SIG-M5 (cell line): Measurements from ENCODE around the gene MARCO.
"Not testable (repeated sequence)": the region's sequence is repeated elsewhere in the genome, so short reads cannot be mapped to it uniquely, and the experiment has no call there.

Source experiments
- DNase-seq: peaks from one replicate; lab custom pipeline; 2025; lab: John Stamatoyannopoulos, UW

MARCO gene

GRCh38 chr2:119005051-119005450 is 63.1 kb downstream of the MARCO start:
- no peak for DNase-seq

- DNase-seq, result no peak
Observed at GRCh38 chr2:119005555-119005954, 63.6 kb downstream of the MARCO start.

GRCh38 chr2:119006441-119006840 is 64.4 kb downstream of the MARCO start:
- DNase-seq, result no peak

DNA sequence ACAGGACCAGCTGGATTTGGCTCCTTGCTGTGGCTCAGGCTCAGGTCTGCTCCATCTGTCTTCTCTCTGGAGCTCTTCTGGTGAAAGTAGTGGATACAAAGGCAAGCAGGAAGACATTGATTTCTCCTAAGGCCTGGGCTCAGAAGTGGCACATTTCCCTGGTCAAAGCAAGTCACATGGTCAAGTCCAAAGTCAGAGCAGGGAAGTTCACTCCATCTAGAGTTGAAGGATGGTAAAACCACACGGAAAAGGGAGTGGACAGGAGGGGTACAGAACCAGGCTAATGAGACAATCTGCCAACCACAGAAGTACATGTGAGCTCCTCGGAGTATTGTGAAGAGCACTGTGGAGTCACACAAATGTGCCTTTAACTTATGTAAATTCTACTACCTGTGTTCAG is 66.1 kb downstream of the MARCO start:
- no peak for DNase-seq

- DNase-seq, result no peak
Observed at GRCh38 chr2:119009110-119009509, 67.1 kb downstream of the MARCO start.

DNA sequence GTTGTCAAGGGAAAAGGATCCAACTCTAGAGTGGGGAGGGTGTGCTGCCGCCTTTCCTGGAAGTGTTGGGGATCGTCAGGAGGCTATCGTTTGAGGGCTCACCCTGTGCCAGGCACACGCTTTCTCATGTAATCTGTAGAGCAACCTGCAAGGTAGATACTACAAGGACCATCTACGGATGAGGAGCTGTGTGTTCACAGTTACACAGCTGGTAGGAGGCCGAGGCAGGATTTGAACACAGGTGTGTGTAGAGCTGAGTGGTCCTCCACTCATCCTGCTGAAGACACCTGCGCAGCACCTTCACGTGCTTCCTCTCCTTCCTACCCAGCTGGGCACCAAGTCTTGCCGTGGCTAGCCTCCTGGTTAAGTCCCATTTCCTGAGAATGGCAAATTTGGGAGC is 68.3 kb downstream of the MARCO start:
- no peak for DNase-seq

DNA sequence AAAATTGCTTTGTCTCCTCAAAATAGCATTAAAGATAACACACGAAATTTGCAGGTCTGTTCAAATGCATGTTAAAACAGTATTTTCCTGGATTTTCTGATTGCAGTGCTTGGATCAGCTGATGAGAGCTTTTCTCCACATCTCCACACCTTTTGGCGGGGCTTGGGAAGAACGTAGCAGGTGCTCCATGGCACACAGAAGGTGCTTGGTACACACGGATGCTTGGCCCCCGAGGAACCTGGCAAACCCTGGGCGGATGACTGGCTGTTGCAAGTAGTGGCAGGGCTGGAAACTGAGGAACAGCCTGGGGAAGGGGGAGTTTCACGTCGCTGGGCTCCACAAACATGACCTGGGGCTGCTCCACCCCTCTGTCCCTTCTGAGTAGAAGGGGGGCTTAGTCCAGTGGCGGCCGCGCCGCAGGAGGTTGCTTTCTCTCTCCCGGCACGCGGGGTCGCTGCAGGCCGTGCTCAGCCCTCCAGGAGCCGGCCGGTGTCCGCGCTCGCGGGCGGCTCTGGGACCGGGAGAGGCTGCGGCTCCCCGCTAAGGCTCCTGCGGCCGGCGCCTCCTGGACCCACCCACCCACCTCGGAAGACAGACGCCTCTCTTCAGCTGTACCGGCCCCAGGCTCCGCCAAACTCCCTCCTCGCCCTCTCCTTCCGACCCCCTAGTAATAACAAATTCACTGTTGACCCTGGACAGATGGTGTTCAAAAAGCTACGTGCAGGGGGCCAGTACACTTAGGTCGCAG is 69.3 kb downstream of the MARCO start:
- no peak for DNase-seq

GRCh38 chr2:119011910-119012209 is 69.9 kb downstream of the MARCO start:
- DNase-seq, result no peak

GRCh38 chr2:119012345-119013301 is 70.6 kb downstream of the MARCO start:
- no peak for DNase-seq

DNA sequence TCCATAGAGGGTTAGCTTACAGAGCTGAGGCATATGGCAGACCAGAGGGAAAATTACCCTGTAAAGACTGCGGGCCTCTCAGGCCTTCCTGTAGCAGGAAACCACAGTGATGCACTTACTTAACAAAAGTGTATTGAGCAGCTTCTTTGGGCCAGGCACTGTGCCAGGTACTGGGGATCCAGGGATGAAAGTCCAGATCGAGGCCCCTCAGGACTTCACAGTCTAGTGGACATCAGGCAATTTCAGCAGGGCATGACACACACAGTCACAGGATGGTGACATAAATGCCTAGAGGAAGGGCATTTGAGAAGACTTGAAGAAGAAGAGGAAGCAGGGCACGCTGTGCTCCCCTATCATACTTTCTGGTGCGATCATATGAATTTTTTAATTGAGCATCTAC is 71.7 kb downstream of the MARCO start:
- DNase-seq, result no peak

- no peak for DNase-seq
Observed at GRCh38 chr2:119015845-119016244, 73.9 kb downstream of the MARCO start.

DNA sequence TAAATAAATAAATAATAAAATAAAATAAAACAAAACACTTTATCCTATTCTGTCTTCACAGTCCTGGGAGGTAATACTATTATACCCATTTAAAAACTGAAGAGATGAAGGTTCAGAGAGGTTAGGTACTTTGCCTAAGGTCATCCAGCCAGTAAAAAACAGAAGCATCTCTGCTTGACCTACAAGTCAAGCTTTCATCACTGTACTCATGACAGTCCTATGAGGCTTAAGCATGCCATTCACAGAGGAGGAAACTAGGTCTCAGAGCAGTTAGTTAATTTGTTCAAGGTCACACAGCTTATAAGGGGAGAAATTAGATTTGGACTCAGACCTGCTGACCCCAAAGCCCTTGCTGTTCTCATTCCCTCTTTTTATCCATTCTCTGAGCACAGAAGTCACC is 77.5 kb downstream of the MARCO start:
- DNase-seq, result no peak

DNA sequence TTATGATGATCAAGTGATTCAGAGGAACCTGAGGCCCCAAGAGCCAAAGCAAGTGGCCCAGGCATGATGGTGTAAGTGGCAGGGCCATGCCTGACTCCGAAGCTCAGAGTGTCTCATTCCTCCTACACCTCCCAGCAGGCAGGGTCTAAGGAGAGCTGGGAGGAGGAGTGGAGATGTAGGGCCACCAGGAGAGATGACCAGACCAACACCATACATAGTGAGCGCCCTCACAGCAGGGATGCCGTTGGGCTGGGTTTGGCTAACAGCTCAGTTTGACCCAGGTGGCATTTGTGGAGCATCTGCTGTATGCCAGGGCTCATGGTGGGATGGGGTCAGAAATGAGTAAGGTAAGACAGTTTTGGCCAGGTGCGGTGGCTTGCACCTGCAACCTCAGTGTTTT is 80.7 kb downstream of the MARCO start:
- DNase-seq, result no peak

GRCh38 chr2:119023534-119023933 is 81.5 kb downstream of the MARCO start:
- DNase-seq, result no peak

DNA sequence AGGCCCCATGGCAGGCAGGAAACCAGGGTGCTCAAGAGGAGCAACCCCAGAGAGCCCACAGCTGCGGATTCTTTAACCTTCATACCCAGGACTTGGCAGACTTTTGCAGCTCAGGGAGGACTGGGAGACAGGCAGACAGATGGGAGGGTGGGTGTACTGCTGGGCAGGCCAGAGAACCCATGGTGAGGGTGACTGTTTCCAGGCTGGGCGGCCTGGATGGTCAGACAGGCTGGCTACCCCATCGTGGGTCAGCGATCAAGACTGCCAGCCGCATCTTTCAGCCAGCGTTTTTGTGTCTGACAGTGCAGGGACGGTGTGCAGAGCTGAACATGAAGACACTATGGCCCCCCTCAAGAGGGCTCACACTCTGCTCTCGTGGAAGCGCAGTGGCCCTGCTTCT is 82.2 kb downstream of the MARCO start:
- no peak for DNase-seq

DNA sequence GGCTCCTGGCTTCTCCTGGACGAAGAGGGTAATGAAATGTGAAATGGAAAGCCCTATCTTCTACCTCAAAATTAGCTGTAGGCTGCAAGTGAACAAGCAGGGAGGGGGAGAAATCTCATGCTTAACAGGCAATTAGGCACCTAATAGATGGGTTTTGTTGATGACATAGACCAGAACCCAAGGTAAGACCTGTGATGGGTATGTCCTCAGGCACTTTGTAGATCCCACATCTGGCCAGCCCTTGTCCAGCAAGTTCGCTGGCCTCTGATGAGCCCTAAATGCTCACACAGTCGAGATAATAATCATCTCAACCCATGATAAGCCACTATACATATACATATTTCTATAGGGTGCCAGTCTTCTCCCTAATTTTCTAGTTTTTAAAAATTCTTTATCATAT is 82.6 kb downstream of the MARCO start:
- DNase-seq, result no peak

DNA sequence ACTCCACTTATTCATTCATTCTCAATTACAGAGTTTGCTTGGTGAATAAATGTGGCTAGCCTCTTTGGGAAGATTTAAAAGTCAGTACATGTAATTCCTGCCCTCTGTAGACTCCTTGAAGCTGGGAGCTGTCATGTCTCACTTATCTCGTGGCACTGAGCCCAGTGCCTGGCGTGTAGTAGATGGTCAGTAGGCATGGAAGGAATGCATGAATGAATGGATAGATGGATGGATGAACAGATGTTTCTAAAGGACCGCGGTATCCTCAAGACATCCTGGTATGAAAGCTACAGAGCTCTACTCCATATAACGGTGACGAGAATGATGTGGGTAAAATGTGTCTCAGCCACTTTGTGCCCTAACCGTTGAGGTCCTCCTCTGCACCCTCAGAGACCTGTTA is 83.0 kb downstream of the MARCO start:
- no peak for DNase-seq

GRCh38 chr2:119025762-119026351 is 83.9 kb downstream of the MARCO start:
- no peak for DNase-seq

- no peak for DNase-seq
Observed at GRCh38 chr2:119026890-119027289, 84.9 kb downstream of the MARCO start.

- DNase-seq, result no peak
Observed at GRCh38 chr2:119028327-119029174, 86.6 kb downstream of the MARCO start.

GRCh38 chr2:119029297-119029696 is 87.3 kb downstream of the MARCO start:
- no peak for DNase-seq

GRCh38 chr2:119037922-119038321 is 95.9 kb downstream of the MARCO start:
- DNase-seq, result not testable (repeated sequence)
